Kasumi-1 (cell line): ENCODE measurements around the gene PLPP1.
"Not testable (repeated sequence)": the region's sequence is repeated elsewhere in the genome, so short reads cannot be mapped to it uniquely, and the experiment has no call there.

ENCODE experiments used
- DNase-seq, 2 experiments: peaks; one replicate each; lab custom pipeline; 2025; lab: John Stamatoyannopoulos, UW

Gene PLPP1

DNA sequence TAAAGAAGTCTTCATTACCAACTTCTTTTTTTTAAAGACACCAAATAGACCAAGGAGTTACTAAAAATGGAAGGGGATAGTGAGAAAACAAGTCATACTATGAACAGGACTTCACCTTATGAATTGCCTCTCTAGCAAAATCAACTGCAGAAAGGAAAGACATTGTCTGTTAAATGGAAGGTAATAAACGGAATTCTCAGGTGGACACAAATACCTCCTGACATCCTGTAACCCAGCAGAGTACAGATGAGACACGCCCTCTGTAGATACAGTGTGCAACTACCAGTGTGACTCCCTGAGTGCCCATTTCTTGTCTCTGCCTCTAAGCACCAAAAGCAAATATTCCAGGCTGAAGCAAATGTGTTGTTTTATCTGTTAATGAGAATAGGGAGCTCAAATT lies 12.2 kb upstream of the PLPP1 start:
- no peak for DNase-seq

GRCh38 chr5:55544341-55544740 lies 9.6 kb upstream of the PLPP1 start:
- DNase-seq: no peak

DNA sequence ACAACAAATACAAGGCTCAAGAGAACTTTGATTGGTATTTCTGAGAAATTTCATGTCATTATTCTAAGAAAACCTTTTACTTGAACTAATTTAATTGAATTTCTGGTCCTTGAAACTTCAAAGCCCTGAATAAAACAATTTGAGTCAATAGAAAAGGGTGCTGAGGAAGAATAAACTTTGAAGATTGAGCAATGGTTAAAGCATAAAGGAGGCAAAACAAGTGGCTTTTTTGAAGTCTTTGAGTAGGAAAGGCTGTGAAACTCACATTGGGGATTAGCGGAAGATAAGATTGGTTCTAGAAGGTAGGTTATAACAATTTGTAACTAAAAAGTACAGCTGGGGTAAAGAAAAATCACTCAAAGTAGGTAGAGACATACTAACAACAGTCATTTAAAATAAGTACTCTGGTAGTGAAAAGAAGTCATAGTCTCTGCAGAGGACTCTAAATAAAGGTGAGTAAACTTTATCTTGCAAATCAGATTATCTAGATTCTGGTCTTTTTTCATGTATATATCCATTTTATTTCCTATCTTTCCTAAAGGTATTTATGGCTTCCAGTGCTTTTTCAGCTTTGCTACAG lies 6.4 kb upstream of the PLPP1 start:
- no peak for DNase-seq

GRCh38 chr5:55540525-55540924 lies 5.8 kb upstream of the PLPP1 start:
- peak; percentile 12 to 19 for DNase-seq

DNA sequence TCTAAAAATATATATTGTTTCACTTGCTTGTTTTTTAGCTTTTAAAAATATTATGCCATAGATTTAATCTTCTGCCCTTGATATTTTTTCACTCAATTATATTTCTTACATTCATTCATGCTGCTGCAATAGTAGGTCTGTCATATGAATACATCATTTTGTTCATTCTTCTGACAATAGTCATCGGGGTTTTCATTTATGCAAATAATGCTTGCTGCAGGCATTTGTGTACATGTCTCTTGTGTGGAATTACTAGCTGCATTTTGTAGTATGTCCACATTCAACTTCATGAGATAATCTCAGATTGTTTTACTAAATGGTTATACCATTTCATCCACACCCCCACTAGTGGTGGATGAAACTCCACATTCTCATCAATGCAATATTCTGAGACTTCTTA lies 5.3 kb upstream of the PLPP1 start:
- DNase-seq: no peak

DNA sequence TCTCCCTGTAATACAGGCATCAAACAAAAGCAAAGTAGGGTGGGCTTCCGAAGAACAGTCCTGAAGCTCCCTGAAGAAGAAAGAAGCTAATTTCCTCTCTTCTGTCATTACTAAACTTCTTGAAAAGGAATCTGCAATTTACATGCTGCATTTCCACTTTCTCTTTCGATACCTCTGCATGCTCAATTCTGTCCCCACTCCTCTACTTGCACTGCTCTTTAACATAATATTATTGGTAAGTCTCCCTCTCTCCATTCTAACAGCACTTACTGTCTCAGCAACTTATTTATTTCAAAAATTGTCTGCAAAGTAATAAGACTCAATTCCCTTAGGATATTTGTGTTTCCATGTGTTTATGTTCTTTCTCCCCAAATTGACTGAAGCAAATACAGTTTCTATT lies 3.9 kb upstream of the PLPP1 start:
- no peak for DNase-seq

DNA sequence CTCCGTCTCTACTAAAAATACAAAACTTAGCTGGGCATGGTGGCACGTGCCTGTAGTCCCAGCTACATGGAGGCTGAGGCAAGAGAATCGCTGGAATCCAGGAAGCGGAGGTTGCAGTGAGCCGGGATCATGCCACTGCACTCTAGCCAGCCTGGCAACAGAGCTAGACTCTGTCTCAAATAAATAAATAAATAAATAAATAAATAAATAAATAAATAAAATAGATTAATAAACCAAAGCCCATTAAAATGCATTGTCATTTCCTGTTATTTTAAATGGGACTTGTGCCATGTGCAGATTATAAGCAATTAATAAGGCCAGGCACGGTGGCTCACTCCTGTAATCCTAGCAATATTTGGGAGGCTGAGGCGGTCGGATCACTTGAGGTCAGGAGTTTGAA lies 2.6 kb upstream of the PLPP1 start:
- DNase-seq: not testable (repeated sequence)

DNA sequence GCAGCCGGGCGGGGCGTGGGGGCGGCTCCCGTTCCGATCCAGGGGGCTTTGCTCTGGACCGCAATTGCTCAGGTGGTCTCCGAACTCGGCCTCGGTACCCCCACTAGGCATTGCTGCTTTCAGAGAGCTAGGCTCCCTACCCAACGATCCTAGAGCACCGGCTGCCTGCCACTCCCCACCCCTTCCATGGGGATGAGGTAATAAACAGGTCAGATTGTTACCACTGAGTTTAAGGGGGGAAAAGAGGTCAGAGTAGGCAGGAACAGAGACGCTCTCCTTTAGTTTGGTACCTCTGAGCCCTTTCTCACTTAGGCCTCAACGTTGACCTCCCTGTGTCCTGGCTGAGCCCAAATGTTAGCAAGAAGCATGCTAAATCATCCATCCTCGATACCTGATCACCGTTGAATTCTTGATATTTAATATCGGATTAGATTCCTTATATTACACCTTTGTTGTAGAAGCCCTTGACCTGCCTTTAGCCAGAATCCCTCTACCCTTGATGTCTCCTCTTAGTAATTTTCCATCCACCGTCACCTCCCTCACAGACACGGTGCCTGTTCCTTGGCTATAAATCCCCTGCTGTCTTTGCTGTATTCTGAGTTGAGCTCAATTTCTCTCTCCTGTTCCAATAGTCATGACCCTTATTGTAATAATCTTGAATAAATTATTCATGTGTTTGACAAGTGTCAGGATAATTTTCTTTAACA lies 588 bp upstream of the PLPP1 start:
- no peak for DNase-seq

GRCh38 chr5:55533521-55534435 lies 986 bp downstream of the PLPP1 start:
- peak; percentile 33 to 60 for DNase-seq

GRCh38 chr5:55530669-55531068 lies 4.1 kb downstream of the PLPP1 start:
- no peak for DNase-seq

DNA sequence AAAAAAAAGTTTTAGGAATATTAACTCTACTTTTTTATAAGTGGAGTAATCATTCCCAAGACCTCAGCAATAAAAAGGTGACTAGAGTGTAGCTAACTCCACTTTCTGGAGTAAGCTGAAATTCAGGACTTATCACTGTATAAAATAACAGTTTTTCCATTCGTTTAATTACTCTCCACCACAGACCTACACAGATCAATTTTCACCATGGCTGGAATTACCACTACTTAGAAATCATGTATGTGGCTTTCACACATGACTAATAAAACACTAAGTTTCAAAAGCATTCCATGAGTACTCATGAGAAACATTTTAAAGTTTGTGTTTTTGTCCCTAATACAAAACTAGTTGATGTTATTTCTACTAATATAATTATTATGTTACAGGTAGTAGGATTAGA lies 9.9 kb downstream of the PLPP1 start:
- DNase-seq: no peak

DNA sequence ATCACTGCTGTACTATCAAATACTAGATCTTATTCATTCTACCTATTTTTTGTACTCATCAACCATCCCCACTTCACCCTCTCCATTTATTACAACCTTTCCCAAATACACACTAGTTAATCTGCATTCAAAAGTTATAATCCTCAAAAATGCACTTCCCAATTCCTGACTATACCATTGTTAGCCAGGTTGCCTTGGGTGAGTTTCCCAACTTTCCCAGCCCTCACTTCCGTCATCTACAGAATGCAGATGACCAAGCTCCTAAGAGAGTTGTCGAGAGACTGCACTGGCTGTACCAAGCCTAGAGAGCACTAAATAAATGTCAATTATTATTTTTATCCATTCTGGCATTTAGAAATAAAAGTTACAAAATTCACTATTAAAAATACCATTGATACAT lies 11.5 kb downstream of the PLPP1 start:
- no peak for DNase-seq

DNA sequence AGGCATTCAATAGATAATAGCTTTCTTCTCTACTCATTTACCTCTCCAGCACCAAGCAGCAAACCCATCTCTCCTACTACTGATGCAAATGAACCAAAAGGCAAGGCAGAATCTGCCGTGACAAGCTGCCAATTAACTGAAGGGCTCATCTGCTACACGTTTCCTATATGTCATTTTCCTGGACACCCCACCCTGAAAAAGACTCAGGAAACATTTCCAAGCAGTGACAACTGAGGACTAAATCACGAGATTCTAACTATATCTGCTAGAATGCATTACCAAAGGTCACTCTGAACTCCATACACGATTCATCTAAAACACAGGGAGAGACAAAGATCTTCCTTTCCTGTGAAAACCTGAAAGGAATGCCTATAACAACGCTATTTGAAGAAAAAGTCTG lies 12.9 kb downstream of the PLPP1 start:
- DNase-seq: no peak

DNA sequence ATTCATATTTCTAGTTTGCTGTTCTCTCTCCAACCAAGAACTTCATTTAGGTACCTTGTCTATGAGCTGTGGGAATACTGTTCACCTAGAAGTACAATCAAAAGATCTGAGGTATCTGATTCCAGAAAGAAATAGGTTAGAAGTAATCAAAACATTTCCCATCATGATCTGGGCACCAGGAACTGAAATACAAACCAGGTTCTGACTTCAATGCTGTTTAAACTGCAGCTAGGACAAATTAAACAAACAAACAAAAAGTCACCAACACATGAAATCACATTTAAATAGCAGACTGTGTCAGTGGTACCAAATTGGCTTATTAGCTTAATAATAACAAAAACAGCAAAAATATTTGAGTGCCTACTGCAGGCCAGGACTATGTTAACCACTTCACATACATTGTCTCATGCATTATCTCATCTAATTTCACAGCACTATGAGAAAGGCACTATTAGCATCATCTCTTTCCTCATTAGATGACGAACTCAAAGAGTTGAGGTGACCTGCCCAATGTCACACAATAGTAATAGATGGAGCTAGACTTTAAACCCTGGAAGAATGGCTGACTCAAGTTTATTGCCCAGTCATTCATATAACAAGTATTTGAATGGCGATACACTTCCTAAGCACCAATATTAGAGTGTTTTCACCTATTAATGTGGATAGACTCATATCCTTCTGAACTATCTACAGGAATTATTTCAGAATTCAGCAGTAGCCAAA lies 14.5 kb downstream of the PLPP1 start:
- DNase-seq: no peak

GRCh38 chr5:55518831-55519390 lies 15.9 kb downstream of the PLPP1 start:
- DNase-seq: no peak

GRCh38 chr5:55517804-55518203 lies 17.0 kb downstream of the PLPP1 start:
- DNase-seq: no peak

GRCh38 chr5:55511010-55511409 lies 23.8 kb downstream of the PLPP1 start:
- DNase-seq: no peak

GRCh38 chr5:55510523-55510880 lies 24.3 kb downstream of the PLPP1 start:
- DNase-seq: no peak

GRCh38 chr5:55509796-55510522 lies 24.8 kb downstream of the PLPP1 start:
- DNase-seq: no peak

- no peak for DNase-seq
Observed at GRCh38 chr5:55509097-55509496, 25.7 kb downstream of the PLPP1 start.

- DNase-seq: no peak
Observed at GRCh38 chr5:55507574-55507973, 27.2 kb downstream of the PLPP1 start.
